Iris pigment epithelial cell (primary cell): ENCODE measurements around the gene APOBEC3G.

Experiments used
- DNase-seq: peaks from one replicate; pipeline ENCODE4 v3.0.0-alpha.2; 2011; ENCODE audit warnings: low read depth

APOBEC3G gene

GRCh38 chr22:39123751-39124581 lies 46.9 kb downstream of the APOBEC3G start:
- DNase-seq: no peak

GRCh38 chr22:39125622-39126021 lies 48.5 kb downstream of the APOBEC3G start:
- DNase-seq: no peak

GRCh38 chr22:39128508-39128907 lies 51.4 kb downstream of the APOBEC3G start:
- no peak for DNase-seq

GRCh38 chr22:39129081-39129480 lies 52.0 kb downstream of the APOBEC3G start:
- DNase-seq: no peak

- no peak for DNase-seq
These were observed 52.7 kb downstream of the APOBEC3G start for GRCh38 chr22:39129746-39130145.

GRCh38 chr22:39130152-39130704 lies 53.2 kb downstream of the APOBEC3G start:
- DNase-seq: no peak

GRCh38 chr22:39130892-39131855 lies 54.1 kb downstream of the APOBEC3G start:
- DNase-seq: peak; percentile 39

- no peak for DNase-seq
These were observed 55.2 kb downstream of the APOBEC3G start for GRCh38 chr22:39132281-39132680.

GRCh38 chr22:39132871-39133524 lies 55.9 kb downstream of the APOBEC3G start:
- DNase-seq: no peak

- no peak for DNase-seq
These were observed 56.8 kb downstream of the APOBEC3G start for GRCh38 chr22:39133871-39134270.

- DNase-seq: no peak
These were observed 57.5 kb downstream of the APOBEC3G start for GRCh38 chr22:39134366-39135091.

GRCh38 chr22:39135092-39135896 lies 58.2 kb downstream of the APOBEC3G start:
- DNase-seq: peak; percentile 20

- DNase-seq: no peak
These were observed 59.2 kb downstream of the APOBEC3G start for GRCh38 chr22:39136317-39136716.
